GM04503 (cell line): Measurements from ENCODE around the gene MPHOSPH6.
A peak's percentile ranks its signal among the peaks of the same experiment; 100 is the strongest.
"Not testable (repeated sequence)": the region's sequence is repeated elsewhere in the genome, so short reads cannot be mapped to it uniquely, and the experiment has no call there.

Experiments used
- DNase-seq: peaks from one replicate; pipeline ENCODE4 v3.0.0-alpha.2; 2012; ENCODE audit warnings: low read depth

The MPHOSPH6 gene, protein sequence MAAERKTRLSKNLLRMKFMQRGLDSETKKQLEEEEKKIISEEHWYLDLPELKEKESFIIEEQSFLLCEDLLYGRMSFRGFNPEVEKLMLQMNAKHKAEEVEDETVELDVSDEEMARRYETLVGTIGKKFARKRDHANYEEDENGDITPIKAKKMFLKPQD

GRCh38 chr16:82169861-82170845 lies at the start of gene MPHOSPH6:
TSS of gene MPHOSPH6 (minus strand) at chr16:82170224. CDS start at chr16:82170175, 49 bp downstream.
- DNase-seq: no peak

DNA sequence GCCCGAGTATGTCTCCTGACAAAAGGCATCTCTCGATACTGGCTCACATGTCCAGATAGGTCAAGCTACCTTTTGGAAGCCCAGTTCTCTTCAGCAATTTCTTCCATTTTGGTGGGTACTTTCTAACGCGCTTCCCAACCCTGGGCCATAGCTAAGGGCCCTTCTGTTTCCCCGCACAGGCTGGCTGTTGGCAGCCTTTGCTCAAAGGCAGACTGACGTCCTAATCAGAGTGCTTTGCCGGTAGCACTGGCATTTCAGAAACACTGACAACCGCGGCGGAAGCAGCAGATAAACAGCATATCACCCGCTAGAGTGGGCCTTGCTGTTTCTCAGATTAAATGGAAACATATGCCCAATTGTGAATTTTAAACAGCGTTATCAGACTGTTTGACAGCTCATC lies 49.3 kb upstream of the MPHOSPH6 start:
- no peak for DNase-seq

GRCh38 chr16:82209314-82209713 lies 39.3 kb upstream of the MPHOSPH6 start:
- not testable (repeated sequence) for DNase-seq

GRCh38 chr16:82203198-82203597 lies 33.2 kb upstream of the MPHOSPH6 start:
- DNase-seq: no peak

DNA sequence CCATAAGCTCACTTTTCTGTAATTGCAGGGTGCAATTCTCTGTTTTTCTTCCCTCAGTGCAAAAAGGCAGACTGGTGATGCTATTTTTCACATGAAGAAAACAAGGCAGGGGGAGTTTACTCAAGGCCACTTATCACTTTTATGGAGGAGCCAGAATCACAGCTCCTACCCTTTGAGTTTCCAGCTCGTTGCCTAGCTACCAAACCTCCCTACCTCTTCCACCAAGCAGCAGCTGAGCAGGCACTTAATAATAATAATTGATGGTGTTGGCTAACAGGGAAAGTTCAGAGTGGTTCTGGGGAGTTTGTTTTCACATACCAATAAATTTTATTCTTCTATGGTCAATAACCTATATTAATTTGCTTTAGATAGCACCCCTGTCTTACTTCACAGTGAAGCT lies 31.9 kb upstream of the MPHOSPH6 start:
- no peak for DNase-seq

- DNase-seq: no peak
These were observed 31.3 kb upstream of the MPHOSPH6 start for GRCh38 chr16:82201351-82201750.

GRCh38 chr16:82199209-82199608 lies 29.2 kb upstream of the MPHOSPH6 start:
- DNase-seq: no peak

DNA sequence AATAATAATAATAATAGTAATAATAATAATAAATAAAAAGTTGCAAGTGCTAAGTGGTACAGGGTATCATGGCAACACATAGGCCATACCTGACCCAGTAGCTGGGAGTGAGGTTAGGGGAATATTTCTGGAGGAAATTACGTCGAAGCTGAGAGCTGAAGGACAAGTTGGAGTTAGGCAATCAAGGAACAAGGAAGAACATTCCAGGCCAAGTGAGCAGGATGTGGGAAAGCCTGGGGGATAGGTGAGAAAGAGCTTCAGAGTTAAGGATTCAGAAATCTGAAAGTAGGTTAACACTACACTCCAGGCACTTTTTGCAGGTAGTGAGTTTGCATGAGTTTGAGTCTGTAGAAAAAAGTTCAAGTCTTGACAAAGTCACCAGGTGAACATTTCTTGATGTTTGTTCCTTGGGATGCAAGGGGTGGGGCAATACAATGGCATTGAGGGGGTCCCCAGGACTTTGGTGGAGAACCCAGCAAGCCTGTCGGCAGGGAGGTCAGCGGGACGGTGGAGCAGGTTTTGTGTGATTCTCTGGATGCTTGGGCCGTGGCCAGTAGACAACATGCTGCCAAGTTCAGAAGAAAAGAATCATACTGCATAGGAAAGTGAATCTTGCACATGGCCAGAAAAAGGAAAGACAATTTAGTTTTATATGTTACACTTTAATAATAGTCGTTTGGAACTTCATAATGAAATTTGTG lies 27.7 kb upstream of the MPHOSPH6 start:
- DNase-seq: no peak

- no peak for DNase-seq
These were observed 26.0 kb upstream of the MPHOSPH6 start for GRCh38 chr16:82195917-82196494.

DNA sequence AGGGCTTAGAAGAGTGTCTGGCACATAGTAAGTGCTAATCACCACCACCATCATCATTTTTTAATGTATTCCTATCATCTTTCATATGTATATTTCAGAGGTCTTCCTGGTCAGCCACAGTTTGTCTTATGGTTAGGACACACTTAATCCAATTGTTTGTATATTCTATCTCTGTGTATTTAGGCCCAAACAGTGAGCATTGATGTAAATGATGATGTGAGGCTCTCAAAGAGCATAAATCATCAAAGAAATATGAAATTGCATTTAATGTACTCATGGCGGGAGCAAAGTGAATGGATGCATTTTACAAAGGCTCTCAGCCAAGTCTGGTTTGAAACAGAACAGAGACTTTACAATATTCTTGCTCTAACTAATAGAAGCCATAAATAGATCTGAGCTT lies 24.1 kb upstream of the MPHOSPH6 start:
- DNase-seq: no peak

DNA sequence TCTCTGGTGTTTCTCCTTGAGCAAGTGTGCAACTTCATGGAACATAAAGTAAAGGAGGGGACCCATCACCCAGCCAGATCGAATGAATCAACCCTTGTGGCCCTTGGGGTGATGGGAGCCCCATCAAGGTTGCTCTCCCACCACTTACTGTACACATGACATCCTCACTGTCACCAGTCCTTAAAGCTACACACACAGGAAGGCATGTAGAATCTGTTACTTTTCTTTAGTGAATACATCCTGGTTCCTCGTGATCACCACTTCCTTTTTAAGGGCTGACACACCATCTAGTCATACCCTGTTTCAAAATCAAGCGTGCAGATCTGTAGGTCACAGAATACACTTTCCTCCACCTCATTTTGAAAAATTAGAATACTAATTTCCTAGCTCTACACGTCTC lies 22.6 kb upstream of the MPHOSPH6 start:
- DNase-seq: peak; percentile 23

- no peak for DNase-seq
These were observed 20.4 kb upstream of the MPHOSPH6 start for GRCh38 chr16:82190386-82190785.

DNA sequence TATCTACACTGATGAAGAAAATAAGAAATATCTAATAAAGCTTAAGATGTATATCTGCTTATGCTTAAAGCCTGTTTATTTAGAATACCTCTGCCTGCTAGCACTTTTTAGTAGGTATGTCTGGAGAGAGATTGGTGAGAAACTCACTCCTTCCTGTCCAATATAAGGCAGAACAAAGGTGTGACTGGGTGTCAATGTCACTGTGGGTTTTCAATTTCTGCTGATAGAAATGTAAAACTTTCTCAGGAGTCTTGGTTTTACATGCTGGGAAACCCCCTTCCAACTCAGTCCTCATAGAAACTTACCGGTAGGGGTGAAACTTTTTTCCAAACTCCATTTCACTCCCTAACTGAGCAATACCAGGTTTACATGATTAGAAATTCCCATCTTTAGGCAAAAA lies 17.8 kb upstream of the MPHOSPH6 start:
- DNase-seq: no peak

DNA sequence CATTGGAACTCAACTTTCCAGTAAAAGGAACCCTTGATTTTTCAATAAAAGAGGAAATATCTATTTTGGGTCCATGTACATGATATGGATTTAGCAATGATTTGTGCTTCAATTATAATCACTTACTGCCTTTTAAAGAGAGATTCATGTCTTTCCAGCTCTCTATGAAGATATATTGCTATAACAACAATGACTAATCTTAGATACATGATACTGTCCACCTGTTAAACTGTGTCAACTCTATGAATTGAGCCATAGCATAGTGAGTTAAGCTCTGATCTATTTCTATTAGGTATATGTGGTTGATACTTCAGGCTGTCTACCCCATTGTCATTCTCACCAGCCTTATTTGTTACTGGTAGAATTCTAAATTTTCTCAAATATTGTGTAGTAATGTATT lies 15.0 kb upstream of the MPHOSPH6 start:
- DNase-seq: no peak

- no peak for DNase-seq
These were observed 14.2 kb upstream of the MPHOSPH6 start for GRCh38 chr16:82184213-82184612.

GRCh38 chr16:82183004-82183397 lies 13.0 kb upstream of the MPHOSPH6 start:
- no peak for DNase-seq

DNA sequence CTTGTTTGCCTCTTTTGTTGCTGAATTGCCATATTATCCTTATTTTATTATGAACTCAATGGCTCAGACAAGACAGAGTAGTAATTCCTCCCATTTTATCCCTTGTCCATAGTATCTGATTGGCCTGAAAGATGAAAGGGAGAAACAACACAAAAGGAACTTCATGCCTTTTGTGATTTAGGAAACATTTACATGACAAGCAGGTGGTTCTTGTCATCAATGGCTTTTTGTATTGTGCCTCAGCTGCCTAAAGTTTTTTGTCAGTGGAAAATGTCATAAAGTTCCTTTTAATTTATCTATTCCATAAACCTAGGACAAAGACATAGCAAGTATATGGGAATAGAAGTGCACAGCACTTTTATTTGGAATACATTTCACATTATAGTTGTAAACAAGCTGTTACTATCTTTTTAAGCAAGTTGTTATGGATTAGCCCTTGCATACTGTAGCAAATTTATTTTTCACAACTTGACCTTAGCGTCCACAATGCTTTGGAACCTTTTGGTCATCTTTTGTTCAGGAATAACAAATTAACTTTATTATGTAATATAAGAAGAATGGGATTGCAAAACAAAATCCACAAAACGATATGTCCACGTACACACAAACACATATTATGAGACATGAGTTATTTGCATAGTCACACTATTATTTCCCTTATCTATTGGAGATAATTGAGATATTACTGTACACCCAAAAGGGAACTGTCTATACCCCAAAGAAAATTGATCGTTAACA lies 12.4 kb upstream of the MPHOSPH6 start:
- DNase-seq: no peak

GRCh38 chr16:82181461-82182185 lies 11.6 kb upstream of the MPHOSPH6 start:
- no peak for DNase-seq

GRCh38 chr16:82178352-82178751 lies 8.3 kb upstream of the MPHOSPH6 start:
- DNase-seq: no peak

DNA sequence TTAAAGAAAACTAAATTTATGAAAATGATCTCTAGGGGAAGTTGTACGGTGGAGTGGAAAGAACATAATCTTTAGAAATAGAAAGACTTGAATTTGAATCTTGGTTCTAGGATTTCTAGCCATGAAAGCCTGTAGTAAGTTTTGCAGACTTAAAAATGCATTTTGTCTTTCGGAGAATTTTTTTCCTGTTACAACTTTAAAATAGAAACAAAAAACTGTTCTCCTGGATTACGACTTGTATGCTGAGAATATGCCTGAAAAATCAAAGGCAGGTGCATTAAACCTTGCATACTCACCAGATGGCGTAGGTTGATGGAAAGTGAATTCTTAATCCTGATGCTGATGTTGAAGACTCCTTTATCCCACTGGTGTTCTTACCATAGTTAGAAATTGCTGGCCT lies 7.5 kb upstream of the MPHOSPH6 start:
- DNase-seq: no peak

GRCh38 chr16:82176204-82176603 lies 6.2 kb upstream of the MPHOSPH6 start:
- DNase-seq: no peak
